Activated CD8-positive, alpha-beta memory T cell treated with anti-CD3 and anti-CD28 coated beads for 4 hours (primary cell): ENCODE results near the gene NWD2.
"Not testable (repeated sequence)": the region's sequence is repeated elsewhere in the genome, so short reads cannot be mapped to it uniquely, and the experiment has no call there.

ENCODE experiments used
- DNase-seq, 2 donors: peaks; one replicate each; pipeline ENCODE4 v3.0.0-alpha.2; 2020; ENCODE audit warnings: low read depth in 2 of 2

The NWD2 gene

GRCh38 chr4:37392521-37393255, 148.1 kb downstream of the NWD2 start:
- no peak for DNase-seq

- no peak for DNase-seq
These were observed 148.8 kb downstream of the NWD2 start for GRCh38 chr4:37393321-37393720.

GRCh38 chr4:37393889-37394288, 149.3 kb downstream of the NWD2 start:
- DNase-seq: no peak

- no peak for DNase-seq
These were observed 153.0 kb downstream of the NWD2 start for GRCh38 chr4:37397505-37397904.

- no peak for DNase-seq
These were observed 155.8 kb downstream of the NWD2 start for GRCh38 chr4:37400241-37400881.

- DNase-seq: not testable (repeated sequence)
These were observed 163.6 kb downstream of the NWD2 start for GRCh38 chr4:37407938-37408826.

- not testable (repeated sequence) for DNase-seq
These were observed 169.1 kb downstream of the NWD2 start for GRCh38 chr4:37413612-37414011.

- DNase-seq: no peak
These were observed 171.4 kb downstream of the NWD2 start for GRCh38 chr4:37415845-37416369.

- DNase-seq: no peak
These were observed 177.1 kb downstream of the NWD2 start for GRCh38 chr4:37421614-37422013.

GRCh38 chr4:37422102-37422501, 177.6 kb downstream of the NWD2 start:
- no peak for DNase-seq

GRCh38 chr4:37422638-37423037, 178.1 kb downstream of the NWD2 start:
- no peak for DNase-seq

GRCh38 chr4:37423310-37423709, 178.8 kb downstream of the NWD2 start:
- no peak for DNase-seq

GRCh38 chr4:37424753-37425152, 180.2 kb downstream of the NWD2 start:
- no peak for DNase-seq

GRCh38 chr4:37425857-37426256, 181.3 kb downstream of the NWD2 start:
- DNase-seq: no peak

GRCh38 chr4:37427193-37427592, 182.7 kb downstream of the NWD2 start:
- no peak for DNase-seq

- no peak for DNase-seq
These were observed 185.4 kb downstream of the NWD2 start for GRCh38 chr4:37429906-37430305.

- DNase-seq: no peak
These were observed 186.3 kb downstream of the NWD2 start for GRCh38 chr4:37430718-37431416.

- no peak for DNase-seq
These were observed 186.8 kb downstream of the NWD2 start for GRCh38 chr4:37431417-37431743.

GRCh38 chr4:37434469-37434868, 189.9 kb downstream of the NWD2 start:
- DNase-seq: no peak

GRCh38 chr4:37436546-37436945, 192.0 kb downstream of the NWD2 start:
- no peak for DNase-seq

- no peak for DNase-seq
These were observed 192.6 kb downstream of the NWD2 start for GRCh38 chr4:37437163-37437562.
